ENCODE results near the gene CFAP97D1.

Gene CFAP97D1

DNA sequence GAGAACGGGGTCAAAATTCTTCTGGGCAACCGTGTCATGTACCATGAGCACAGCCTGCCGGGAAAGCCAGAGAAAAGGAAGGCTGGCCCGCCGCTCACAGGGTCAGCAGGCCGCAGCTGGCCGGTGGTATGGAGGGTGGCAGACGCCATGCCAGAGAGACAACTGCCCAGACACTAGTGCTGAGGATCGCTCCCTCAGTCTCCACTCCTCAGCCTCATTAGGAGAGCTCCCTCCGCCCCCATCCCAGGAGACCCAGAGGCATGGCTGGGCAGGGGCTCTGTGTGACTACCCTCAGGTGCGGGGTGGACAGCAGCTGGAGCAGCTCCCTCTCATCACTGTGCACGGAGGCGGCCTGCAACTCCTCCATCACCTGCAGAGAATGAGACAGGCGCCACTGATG is 49.5 kb downstream of the CFAP97D1 start:
- no peak for DNase-seq (ENCODE audit: low spot score)

DNA sequence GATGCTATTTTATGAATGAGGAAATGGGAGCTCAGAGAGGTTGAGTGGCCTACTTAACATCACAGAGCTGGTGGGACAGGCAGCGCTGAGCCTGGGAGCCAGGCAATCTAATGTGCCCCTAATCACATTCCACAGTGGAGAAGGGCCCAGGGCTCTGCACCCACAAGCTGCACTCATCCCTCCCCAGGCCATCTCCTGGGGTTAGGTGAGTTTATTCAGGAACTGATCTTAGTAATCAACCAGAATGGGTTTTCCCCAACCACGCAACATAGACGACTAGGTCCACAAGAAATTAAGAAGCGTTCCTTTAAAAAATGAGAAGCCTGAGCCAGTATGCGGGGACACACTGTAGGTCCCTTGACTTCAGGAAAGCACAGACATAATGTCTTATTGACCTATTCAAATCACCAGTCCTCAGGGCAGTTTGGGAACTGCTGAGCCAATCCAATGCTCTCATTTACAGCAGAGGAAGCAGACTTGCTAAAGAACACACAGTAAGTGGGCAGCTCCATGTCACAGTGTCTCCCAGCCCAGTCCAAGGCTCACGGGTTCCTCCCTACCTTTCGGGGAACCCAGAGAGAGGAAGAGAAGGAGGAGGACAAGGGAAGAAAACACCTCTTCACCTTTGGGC is 50.4 kb downstream of the CFAP97D1 start:
- no peak for DNase-seq (ENCODE audit: low spot score)

DNA sequence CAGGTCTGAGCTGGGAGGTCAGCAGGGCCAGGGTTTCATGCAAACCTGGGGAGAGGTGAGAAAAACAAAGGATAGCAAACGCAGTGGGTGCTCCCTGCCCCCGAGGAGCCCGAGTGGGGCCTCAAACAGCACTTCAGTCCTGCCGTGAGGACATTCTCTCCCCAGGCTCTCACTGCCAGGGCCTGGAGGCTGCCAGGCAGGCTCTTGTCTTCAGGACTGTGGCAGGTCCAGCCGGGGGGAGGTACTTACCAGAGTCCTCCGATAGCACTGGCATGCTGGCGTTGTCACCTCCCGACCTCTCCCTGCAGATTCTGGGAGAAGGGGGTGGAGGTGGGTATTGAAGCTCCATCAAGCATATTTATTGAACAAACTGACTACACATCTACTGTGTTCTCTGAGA is 51.4 kb downstream of the CFAP97D1 start:
- peak; percentile 41 for DNase-seq (ENCODE audit: low spot score)

DNA sequence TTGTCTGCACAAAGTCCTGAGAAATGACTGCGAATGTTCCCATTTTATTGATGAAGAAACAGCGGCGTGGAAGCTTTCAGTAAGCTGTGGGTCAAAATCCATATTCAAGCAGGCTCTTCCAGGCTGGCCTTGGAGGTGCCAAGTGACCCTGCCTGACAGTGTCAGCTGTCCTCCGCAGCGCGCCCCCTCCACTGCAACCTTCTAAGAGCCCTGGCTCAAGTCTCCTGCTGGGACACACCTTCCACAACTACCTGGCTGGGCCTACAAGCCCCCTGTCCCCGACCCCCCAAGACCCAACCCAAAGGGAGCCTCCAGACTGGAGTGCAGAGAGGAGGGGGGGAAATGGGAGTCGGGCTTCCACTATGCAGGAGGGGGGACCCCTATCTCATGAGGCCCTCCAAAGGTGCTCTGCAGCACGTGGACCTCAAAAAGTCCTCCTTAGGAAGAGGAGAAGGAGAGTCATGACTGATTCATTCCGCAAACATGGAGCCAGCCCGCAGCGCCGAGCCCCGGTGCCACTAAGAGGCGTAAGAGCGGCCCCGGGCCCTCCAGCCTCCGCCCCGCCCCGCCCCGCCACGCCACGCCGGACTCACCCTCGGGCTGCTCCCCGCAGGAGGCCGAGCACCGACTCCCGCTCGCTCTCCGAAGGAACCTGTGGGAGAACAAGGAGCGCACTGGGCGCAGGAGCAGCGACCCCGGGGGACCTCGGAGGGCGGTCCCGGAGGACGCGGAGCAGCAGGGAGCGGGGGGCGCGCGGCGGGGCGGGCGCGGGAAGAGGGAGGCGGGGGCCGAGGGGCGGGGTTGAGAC is 52.1 kb downstream of the CFAP97D1 start:
- peak; percentile 90 for DNase-seq (ENCODE audit: low spot score)

DNA sequence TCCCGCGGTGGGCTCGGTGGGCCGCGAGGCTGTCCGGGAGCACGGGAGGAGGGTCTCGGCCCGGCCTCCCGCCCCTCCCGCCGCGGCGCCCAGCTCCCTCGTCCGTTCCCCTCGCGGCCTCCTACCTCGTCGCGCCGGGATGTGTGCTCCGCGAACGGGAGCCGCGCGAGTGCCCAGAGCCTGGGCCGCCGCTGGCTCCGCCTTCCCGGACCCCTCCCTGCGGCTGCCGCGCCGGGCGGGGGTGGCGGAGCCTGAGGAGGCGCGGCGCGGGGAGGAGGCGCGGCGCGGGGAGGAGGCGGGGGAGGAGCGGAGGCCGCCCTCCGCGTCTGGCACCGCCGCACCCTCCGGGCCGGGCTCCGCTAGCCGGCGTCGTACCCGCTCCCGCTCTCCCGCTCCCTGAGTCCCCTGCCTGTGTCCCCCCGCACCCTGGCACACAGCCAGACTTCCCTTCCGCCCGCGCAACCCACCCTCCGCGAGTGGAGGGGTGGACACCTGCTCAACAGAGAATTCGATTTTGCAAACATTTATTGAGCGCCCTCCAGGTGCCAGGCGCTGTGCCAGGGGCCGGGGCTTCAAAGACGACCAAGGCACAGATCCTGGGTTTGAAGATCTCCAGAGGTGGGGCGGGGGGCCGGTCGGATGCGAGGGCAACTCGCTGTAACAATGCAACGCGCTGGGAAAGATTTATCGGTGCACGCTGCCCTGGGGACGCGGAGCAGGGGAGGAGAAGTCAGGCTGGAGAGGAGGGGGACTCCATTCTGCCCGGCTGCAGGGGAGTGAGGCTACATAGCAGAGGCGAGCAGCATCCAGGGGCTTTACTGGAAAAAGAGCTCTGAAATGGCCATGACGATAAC is 53.0 kb downstream of the CFAP97D1 start, which contains the start of gene MPP3:
MPP3 (minus strand) TSS at position 171 of the 854 bp plus-strand sequence. CDS start 1,240 bp downstream, outside the sequence.
- peak; percentile 98 for DNase-seq (ENCODE audit: low spot score)

DNA sequence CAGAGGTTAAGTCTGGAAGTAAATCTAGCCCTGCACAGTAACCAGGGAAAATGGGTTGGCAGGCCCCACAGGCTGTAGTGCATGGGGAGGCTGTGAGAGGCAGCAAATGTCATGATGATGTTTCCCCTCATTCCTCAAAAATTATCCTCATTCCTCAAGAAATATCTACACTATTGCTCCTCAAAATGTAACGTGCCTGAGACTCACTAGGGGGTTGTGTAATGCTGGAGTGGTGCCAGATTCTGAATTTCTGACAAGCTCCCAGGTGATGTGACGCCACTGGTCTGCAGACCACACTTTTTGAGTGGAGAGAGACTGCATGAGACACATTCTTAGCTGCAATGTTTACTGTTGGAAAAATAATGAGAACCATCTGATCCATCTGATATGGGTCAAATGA is 53.9 kb downstream of the CFAP97D1 start:
- no peak for DNase-seq (ENCODE audit: low spot score)

Data from D341Med (cell line).